Ishikawa (cell line): Measurements from ENCODE around the gene POLR2I.

ENCODE experiments used
- EGR1 ChIP-seq: IDR thresholded peaks from 2 replicates; pipeline ENCODE4 v1.6.1; 2012
- EP300 ChIP-seq: IDR thresholded peaks from 2 replicates; pipeline ENCODE4 v1.6.1; 2012; ENCODE audit warnings: borderline replicate concordance
- FOXM1 ChIP-seq: IDR thresholded peaks from 2 replicates; pipeline ENCODE4 v1.6.1; 2012; ENCODE audit warnings: low read depth, borderline replicate concordance
- YY1 ChIP-seq: IDR thresholded peaks from 2 replicates; pipeline ENCODE4 v1.6.1; 2012; ENCODE audit warnings: low read depth

DNA sequence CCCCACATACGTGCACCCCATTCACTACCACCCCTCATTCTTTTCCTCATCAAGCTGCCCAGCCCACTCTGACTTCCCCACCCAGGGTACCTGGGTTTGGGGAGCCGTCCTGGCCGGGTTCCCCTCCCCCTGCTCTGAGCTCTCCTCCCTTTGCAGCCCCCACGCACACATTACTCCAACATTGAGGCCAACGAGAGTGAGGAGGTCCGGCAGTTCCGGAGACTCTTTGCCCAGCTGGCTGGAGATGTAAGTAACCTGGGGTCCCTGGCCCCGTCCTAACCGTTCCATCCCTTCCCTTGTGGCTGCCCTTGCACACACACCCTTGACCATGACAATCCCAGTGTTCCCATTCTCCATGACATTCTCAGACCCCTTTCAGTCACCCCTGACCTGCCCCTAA, 27.8 kb upstream of the POLR2I start:
- TF ChIP-seq EP300 = no peak
- no peak for TF ChIP-seq EGR1
- no peak for TF ChIP-seq FOXM1
- no peak for TF ChIP-seq YY1
